OCI-LY7 (cell line): Measurements from ENCODE around the gene KRTAP3-3.

ENCODE experiments used
- EZH2phosphoT487 ChIP-seq: fragments of 200-600 bp; sonication (generic); IDR thresholded peaks from 2 replicates; pipeline ENCODE4 v1.6.1; 2018; ENCODE audit warnings: low read depth, borderline replicate concordance, mild to moderate bottlenecking, mixed run types, antibody characterized with exemption, low read length, moderate library complexity, mixed read lengths
- TF ChIP-seq, protein P1 (sequence below): fragments of 200-600 bp; sonication (generic); conservative IDR thresholded peaks from 2 replicates; pipeline ENCODE4 v1.5.1; 2014; ENCODE audit warnings: mild to moderate bottlenecking, antibody characterized with exemption, low read length, moderate library complexity, mixed read lengths

DNA sequence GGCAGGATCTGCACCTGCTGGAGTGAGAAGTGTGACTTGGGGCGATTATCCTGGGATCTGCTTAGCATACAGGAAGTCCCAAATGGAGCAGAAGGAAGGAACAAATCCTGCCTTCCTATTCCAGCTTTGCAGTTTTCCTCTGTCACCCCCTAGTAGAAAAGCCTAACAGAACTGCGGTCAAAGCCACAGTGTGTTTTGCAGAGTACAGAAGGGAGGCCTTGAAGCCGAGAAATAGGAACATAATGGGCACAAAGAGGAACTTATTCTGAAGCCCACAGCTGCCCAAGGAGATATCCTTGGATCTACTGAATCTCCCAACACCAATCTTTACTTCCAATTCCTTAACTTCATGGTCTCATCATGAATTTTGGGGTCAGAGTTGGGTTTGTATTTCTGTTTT, 24.6 kb upstream of the KRTAP3-3 start:
- TF ChIP-seq, protein P1, sequence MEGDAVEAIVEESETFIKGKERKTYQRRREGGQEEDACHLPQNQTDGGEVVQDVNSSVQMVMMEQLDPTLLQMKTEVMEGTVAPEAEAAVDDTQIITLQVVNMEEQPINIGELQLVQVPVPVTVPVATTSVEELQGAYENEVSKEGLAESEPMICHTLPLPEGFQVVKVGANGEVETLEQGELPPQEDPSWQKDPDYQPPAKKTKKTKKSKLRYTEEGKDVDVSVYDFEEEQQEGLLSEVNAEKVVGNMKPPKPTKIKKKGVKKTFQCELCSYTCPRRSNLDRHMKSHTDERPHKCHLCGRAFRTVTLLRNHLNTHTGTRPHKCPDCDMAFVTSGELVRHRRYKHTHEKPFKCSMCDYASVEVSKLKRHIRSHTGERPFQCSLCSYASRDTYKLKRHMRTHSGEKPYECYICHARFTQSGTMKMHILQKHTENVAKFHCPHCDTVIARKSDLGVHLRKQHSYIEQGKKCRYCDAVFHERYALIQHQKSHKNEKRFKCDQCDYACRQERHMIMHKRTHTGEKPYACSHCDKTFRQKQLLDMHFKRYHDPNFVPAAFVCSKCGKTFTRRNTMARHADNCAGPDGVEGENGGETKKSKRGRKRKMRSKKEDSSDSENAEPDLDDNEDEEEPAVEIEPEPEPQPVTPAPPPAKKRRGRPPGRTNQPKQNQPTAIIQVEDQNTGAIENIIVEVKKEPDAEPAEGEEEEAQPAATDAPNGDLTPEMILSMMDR, result no peak
- no peak for TF ChIP-seq EZH2phosphoT487
